GM18867 (cell line): ENCODE measurements around the gene CYP2D6.
"Not testable (repeated sequence)": the region's sequence is repeated elsewhere in the genome, so short reads cannot be mapped to it uniquely, and the experiment has no call there.

Source experiments
- ATAC-seq: cut with Tn5 transposase; IDR thresholded peaks from one replicate; pipeline ENCODE4 v1.9.1; 2021; ENCODE audit warnings: mild to moderate bottlenecking, moderate library complexity; ENCODE audit not compliant: unreplicated experiment

Gene CYP2D6

GRCh38 chr22:42158456-42159132 lies 28.0 kb upstream of the CYP2D6 start:
- ATAC-seq, result no peak

DNA sequence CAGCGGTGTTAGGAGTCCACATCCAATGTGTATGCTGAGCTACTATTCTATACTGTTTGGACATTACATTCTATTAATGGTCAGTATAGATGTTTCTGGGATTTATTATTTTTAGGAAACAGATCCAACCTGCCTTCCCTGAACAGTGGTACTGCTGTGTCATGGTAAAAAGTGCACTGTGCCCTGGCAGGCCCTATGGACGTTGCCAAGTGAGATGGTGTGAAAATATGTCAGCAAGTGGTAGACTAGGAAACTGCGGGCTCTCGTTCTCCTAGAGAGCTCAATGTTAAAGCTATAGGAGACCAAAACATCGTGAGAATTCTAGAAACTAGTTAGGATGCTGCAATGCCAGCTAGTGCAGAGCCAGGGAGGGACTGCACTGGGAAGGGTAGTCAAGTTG lies 26.0 kb upstream of the CYP2D6 start:
- ATAC-seq, result no peak

DNA sequence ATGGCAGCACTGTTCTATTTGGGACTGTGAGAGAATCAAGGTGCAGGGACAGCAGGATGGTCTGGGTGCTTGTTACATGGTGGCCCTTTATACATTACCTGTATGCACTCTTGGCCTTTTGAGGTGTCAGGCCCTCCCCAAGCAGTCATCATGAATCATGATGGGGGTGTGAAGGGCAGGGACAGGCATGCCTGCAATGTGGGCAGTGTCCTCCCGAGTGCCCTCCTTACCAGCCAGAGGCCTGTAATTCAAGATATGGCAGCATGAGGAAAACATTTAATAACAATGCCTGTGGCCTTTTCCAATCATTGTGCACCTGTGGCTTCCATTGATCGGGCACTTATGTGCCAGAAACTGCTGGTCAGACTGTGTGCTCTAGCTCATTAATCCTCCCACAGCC lies 25.5 kb upstream of the CYP2D6 start:
- no peak for ATAC-seq

DNA sequence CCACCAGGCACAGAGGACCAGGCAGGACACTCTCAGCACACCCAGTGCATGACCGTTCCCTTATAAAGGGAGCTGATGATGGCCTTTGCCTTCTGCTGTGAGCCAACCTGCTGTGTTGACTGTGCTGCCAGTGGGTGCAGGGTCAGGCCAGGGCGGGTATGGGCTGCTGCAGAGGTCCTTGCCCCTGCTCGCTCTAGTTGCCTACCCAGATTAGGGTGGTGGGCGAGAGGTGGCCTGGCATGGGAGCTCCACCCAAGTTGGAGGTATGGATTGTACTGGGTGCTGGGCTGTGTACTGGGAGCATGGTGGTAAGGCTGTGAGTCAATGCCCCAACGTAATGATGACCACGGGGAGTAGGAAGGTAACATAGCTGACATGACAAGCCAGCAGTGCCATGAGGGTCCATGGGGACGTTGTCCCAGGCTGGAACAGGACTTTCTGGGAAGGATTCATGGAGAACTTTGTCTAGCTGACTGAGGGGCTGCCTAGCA lies 24.5 kb upstream of the CYP2D6 start:
- no peak for ATAC-seq

DNA sequence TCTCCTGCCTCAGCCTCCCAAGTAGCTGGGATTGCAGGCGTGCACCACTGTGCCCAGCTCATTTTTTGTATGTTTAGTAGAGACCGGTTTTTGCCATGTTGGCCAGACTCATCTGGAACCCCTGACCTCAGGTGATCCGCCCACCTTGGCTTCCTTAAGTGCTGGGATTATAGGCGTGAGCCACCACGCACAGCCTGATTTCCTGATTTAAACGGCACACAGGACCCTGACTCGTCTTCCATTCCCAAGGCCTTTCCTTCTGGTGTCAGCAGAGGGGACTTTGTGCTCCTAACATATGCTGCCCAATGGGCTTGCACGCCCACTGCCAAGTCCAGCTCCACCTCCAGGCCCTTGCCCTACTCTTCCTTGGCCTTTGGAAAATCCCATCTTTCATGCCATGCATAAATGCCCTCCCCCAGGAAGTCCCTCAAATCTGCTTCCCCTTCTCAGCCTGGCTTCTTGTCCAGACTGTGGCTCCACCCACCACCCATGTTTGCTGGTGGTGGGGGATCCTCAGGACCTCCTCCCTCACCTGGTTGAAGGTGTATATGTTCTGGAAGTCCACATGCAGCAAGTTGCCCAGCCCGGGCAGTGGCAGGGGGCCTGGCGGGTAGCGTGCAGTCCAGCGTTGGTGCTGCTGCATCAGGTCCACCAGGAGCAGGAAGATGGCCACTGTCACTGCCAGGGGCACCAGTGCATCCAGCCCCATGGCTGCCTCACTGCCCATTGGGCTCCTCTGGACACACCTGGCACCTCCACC lies 23.9 kb upstream of the CYP2D6 start:
- no peak for ATAC-seq

- ATAC-seq, result no peak
Measured at GRCh38 chr22:42152661-42153270, 22.2 kb upstream of the CYP2D6 start.

GRCh38 chr22:42151924-42152635 lies 21.5 kb upstream of the CYP2D6 start:
- ATAC-seq, result no peak

DNA sequence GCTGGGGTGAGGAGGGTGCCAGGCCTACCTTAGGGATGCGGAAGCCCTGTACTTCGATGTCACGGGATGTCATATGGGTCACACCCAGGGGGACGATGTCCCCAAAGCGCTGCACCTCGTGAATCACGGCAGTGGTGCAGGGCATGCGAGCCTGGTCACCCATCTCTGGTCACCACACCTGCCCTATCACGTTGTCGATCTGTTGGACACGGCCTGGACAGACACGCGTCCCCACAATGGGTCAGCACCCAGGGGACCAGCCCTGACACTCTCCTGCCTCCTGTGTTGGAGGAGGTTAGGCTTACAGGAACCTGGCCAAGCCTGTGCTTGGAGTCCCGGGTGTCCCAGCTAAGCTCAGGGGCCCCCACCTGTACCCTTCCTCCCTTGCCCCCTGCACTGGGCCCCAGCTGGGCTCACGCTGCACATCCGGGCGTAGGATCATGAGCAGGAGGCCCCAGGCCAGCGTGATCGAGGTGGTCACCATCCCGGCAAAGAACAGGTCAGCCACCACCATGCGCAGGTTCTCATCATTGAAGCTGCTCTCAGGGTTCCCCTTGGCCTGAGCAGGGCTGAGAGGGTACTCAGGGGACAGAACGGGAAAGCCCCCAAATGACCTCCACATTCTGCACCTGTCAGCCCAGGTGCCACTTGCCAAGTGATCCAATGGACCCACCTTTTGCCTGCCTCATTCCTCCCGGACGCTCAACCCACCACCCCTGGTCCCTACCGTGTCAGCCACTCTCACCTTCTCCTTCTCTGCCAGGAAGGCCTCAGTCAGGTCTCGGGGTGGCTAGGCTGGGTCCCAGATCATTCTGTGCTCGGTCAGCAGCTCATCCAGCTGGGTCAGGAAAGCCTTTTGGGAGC lies 20.3 kb upstream of the CYP2D6 start:
- no peak for ATAC-seq

- ATAC-seq, result not testable (repeated sequence)
Measured at GRCh38 chr22:42149798-42150197, 19.2 kb upstream of the CYP2D6 start.

- no peak for ATAC-seq
Measured at GRCh38 chr22:42145175-42145574, 14.6 kb upstream of the CYP2D6 start.

- not testable (repeated sequence) for ATAC-seq
Measured at GRCh38 chr22:42143859-42144822, 13.5 kb upstream of the CYP2D6 start.

- ATAC-seq, result no peak
Measured at GRCh38 chr22:42142771-42143461, 12.3 kb upstream of the CYP2D6 start.

GRCh38 chr22:42141307-42142057 lies 10.9 kb upstream of the CYP2D6 start:
- not testable (repeated sequence) for ATAC-seq

- not testable (repeated sequence) for ATAC-seq
Measured at GRCh38 chr22:42140153-42140552, 9.5 kb upstream of the CYP2D6 start.

DNA sequence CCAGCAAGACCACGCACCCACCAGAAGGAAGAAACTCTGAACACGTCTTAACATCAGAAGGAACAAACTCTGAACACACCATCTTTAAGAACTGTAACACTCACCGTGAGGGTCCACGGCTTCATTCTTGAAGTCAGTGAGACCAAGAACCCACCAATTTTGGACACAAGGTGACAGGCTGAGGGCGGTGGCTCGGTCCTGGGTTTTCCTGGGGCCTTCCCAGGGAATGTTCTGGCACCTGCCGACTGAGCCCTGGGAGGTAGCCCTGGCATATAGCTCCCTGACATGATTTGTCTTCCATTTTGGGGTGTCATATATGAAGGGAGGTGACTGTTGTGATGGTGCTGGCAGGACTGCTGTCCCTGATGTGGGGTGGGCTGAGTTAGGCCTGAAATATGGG lies 8.9 kb upstream of the CYP2D6 start:
- ATAC-seq, result not testable (repeated sequence)

GRCh38 chr22:42138972-42139371 lies 8.4 kb upstream of the CYP2D6 start:
- no peak for ATAC-seq

DNA sequence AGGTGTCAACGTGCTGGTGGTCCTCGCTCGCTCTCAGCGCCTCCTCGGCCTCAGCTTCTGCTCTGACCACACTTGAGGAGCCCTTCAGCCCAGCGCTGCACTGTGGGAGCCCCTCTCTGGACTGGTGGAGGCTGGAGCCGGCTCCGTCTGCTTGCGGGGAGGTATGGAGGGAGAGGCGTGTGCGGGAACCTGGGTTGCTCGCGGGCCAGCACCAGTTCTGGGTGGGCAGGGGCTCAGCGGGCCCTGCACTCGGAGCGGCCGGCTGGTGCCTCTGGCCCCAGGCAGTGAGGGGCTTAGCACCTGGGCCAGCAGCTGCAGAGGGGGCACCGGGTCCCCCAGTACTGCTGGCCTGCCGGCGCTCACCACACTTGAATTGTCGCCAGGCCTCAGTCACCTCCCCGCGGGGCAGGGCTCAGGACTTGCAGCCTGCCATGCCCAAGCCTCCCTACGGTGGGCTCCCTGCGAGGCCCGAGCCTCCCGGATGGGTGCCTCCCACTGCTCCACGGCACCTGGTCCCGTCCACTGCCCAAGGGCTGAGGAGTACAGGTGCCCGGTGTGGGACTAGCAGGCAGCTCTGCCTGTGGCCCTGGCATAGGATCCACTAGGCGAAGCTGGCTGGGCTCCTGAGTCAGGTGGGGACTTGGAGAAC lies 7.6 kb upstream of the CYP2D6 start:
- no peak for ATAC-seq
